Tongue (tissue), 2 donors: ENCODE measurements around the gene PSMB7. TPM values are rescaled to one million over a fixed set of nuclear protein-coding genes. Genes with fewer than 3 reads are reported as not detected.

Experiments
- DNase-seq: peaks from one replicate; pipeline ENCODE4 v3.0.0-alpha.2; 2015
- total RNA-seq: library from RNA; depleted of rRNA; stranded (reverse); fragments of >200 nt; gene quantifications from one replicate; pipeline ENCODE4 v1.2.3, GENCODE V29; 2014

PSMB7 gene
- total RNA-seq, 1 donor from 2014 or later: 178 TPM

- no peak for DNase-seq
Measured at GRCh38 chr9:124381170-124381945, 33.9 kb downstream of the PSMB7 start.

DNA sequence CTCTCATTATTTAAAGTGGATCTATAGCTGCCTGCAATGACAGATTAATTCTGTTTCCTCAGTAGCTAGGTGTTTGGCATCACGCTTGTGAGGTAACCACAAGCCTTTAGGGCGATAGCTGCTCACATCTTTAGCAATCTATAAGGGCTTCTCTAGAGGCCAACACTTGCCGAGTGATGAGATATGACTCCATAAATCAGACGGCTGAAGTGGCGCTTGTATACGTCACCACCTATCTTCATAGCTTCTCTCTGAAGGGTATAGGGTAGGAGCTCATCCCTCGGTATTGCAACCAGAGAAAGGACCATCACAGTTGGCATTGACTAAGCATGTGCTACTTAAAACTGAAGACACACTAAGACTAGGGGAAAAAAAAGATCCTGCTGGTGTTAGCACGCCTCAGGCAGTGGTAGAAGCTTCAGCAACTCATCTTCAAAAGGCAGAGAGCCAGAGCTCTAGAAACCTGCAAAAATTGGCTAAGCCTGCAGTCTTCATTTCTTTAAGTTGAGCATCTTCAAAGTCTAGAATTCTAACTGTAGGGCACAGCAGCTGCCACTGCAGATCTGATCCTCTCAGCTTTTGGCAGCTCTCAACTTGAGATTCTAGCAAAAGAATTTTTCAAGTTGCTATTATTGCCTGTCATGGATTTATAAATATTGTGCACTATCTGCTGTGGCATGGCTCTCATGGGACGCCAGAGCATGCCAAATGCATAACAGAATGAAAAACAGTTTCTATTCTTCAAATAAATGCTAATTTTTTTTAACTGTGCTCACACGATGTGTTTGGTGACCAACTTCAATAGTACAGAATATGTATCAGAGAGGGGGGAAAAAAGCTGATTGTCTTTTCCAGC lies 37.5 kb downstream of the PSMB7 start:
- peak; percentile 68 for DNase-seq

- no peak for DNase-seq
Measured at GRCh38 chr9:124376329-124376728, 38.9 kb downstream of the PSMB7 start.

- no peak for DNase-seq
Measured at GRCh38 chr9:124375726-124376125, 39.5 kb downstream of the PSMB7 start.

DNA sequence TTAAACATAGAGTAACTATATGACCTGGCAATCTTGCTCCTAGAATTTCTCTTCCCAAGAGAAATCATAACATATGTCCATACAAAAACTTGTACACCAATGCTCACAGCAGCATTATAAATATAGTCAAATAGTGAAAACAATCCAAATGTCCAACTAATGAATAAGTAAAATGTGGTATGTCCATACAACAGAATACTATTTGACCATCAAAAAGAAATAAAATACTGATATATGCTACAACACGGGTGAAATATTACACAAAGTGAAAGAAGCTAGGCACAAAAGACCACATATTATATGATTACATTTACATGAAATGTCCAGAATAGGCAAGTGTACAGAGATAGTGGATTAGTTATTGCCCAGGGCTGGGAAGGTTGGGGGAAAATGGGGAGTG lies 41.4 kb downstream of the PSMB7 start:
- no peak for DNase-seq

DNA sequence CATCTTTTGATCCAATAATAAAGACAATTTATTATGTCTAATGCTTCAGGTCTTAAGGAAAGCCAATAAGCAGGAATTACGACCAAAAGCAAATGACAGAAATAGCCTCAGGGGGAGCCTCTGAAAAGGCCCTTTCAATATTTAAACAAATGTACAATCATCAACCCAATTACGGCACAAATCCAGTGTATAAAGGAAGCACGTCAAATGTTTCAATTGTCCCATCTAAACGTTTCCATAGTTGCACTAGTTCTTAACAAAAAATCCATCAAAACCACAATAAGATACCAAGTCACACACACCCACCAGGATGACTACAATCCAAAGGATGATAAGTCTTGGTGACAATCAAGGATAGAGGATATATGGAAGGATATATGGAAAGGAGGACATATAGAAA lies 41.9 kb downstream of the PSMB7 start:
- DNase-seq: no peak

DNA sequence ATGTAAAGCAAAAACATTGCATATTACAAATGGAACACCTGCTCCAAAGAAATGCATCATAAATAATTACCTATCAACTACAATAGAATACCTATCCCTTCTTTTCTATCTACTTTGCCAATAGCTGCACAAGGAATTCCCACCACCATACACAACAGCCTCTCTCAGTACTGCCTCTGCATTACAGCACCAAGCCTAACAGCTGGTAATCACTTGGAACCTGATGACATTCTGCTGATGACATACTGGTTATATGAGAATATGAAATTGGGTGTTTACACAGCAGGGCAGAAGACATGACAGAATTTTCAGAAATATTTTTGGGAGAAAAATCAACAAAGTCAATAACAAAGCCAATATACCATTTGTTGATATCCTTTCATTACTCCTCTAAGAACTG lies 43.2 kb downstream of the PSMB7 start:
- DNase-seq: peak; percentile 48

GRCh38 chr9:124370896-124371582 lies 44.2 kb downstream of the PSMB7 start:
- DNase-seq: no peak

GRCh38 chr9:124369231-124369797 lies 45.9 kb downstream of the PSMB7 start:
- DNase-seq: no peak

DNA sequence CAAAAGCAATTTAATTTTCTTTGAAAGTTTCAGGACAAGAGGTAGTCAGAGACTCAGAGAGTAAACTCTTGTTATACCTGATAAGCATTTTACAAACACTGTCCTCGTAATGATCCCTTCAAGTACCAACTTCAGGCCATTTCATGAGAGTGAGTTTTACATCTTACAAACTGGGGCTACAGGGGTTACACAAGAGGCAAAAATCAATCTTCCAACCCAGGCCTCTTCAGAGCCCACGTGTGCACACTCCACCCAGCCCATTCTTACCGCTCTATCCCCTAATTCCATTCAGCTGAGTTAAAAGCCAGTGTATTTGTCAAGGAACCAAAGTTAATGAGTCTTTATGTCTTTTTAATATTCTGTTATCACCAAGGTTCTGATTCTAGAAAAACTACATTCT lies 46.5 kb downstream of the PSMB7 start:
- DNase-seq: no peak

- no peak for DNase-seq
Measured at GRCh38 chr9:124366476-124367220, 48.6 kb downstream of the PSMB7 start.

- no peak for DNase-seq
Measured at GRCh38 chr9:124365036-124365435, 50.2 kb downstream of the PSMB7 start.

- DNase-seq: no peak
Measured at GRCh38 chr9:124364141-124364540, 51.1 kb downstream of the PSMB7 start.

DNA sequence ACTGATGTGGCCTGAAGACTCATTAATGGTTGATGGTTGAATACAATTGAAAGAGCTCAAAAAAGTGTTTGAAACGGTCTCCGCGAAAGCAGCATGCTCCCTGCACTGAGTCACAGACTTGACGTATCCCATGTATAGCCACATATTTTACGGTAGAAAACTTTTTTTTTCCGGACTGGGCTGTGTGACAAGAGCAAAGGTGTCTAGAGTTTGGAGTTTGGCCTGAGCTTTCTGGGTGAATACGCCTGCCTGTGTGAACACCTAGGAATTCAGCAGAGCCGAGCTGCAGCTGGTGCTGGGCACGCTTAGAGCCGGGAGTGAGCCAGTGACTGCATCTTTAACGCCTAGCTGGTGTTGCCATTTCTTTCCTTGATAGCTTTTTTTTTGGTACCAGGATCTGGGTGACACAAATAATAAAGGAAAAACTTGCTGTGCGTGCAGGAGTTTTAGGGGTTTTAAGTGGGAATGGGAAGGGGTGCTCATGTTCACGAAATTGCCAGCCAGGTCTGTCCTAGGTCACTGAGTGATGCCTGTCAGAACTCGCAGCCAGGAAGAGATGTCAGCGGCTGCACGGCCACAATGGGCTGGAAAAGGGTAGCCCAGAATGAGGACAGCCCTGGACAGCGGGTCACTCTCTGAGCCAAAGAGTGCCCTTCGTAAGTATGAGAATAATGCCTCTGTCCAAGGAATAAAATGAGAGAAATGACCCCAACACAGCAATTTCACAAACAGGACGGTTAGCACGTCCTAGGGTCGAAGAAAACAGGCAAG lies 51.7 kb downstream of the PSMB7 start:
- DNase-seq: no peak

GRCh38 chr9:124361128-124361527 lies 54.1 kb downstream of the PSMB7 start:
- DNase-seq: no peak

GRCh38 chr9:124359855-124360678 lies 55.2 kb downstream of the PSMB7 start:
- no peak for DNase-seq

GRCh38 chr9:124359426-124359825 lies 55.8 kb downstream of the PSMB7 start:
- no peak for DNase-seq

DNA sequence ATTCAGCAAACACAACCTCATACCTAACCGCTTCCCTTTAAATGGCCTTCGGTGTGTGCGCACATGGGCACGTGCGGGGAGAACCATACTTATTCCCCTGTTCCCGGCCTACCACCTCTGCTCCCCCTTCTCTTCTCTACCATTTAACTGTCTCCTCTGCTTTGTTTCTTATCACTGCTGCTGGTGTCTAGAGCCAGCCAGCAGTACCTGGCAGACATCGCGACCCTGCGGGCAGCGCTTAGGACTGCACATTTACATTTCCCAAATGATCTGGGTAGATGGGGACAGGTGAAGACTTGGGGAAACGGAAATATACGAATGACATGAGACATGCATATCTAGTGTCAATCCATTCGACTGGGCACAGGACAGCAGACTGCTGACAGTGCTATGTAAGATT lies 56.6 kb downstream of the PSMB7 start:
- DNase-seq: no peak

DNA sequence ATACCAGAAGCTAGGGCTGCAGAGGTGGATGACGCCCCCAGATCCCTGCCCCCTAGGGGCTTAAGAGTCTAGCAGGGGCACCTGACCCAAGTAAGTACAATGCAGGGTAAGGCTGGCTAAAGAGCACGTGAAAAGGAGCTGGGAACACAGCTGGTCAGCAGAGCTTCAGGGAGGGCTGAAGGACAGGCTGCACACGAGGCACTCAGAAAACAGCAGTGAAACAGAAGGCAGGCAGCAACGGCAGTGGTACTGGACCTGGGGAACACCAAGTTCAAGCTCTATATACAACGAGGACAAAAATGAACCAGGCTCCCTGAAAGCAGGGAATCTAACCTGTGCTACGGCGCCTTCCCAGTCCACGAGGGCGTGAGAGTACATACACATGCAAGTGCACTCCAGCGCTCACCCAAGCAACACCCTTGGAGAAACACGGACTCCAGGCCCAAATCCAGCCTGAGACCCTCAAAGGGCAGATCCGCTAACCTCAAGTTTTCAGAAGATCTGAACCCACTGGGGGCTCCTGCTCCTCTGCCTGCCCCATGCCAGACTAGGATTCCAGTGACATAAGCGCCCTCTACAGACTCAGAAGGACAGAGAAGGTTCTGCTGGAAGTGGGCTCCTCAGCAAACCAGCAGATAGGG lies 57.4 kb downstream of the PSMB7 start:
- DNase-seq: no peak
